GM19438 (cell line): ENCODE results near the gene MRC1.
"Not testable (repeated sequence)": the region's sequence is repeated elsewhere in the genome, so short reads cannot be mapped to it uniquely, and the experiment has no call there.

Experiments
- ATAC-seq: cut with Tn5 transposase; IDR thresholded peaks from one replicate; pipeline ENCODE4 v1.9.1; 2021; ENCODE audit warnings: low read depth; ENCODE audit not compliant: unreplicated experiment

Gene MRC1

DNA sequence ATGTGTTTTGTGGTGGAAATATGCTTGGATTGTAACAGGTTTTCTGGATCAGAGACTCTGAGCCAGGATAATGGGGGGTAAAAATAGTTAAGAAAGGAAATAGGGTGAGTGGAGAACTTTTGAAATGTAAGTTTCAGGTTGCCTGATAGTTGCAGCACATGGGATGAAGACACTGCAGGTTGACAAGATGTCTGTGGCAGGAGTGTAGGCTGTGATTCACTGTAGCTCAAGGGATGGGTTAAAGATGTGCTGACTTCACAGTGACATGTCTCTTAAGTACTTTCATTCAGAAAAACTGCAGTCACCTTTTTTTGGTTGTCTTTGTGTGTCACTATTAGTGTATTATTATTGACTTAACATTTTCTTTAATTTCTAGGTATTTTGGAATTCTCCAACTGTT is 79.0 kb downstream of the MRC1 start:
- no peak for ATAC-seq

DNA sequence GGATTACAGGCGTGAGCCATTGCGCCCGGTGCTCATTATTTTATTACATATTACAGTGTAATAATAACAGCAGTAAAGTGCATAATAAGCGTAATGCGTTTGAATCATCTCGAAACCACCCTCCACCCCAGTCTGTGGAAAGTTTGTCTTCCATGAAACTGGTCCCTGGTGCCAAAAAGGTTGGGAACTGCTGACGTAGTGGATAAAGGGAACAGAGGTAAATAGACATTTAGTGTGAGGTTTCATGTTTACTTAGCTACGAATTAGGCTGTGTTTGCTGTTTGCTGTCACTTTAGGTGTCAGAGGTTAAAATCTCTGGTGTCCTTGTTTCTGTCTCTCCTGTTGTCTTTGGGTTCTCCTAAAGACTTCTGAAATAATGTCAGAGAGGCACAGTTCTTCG is 82.3 kb downstream of the MRC1 start:
- no peak for ATAC-seq

DNA sequence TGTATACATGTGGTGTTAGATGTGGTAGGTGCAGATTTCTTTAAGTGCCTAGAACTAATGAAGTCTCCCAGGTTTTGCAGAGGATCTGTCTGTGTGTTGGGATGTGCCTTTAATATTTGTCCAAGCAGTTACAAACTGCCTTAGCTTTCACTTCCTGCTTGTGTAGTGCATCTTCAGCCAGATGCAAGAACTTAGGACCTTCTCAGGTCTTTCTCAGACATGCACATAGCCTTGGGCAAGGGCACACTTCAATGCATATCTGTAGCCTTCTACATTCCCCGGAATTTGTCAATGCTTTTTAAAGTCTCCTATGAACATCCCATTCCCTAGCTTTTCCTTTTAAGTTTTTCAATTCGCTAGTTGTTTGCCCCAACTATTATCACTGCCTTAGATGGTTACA is 95.4 kb downstream of the MRC1 start:
- no peak for ATAC-seq

DNA sequence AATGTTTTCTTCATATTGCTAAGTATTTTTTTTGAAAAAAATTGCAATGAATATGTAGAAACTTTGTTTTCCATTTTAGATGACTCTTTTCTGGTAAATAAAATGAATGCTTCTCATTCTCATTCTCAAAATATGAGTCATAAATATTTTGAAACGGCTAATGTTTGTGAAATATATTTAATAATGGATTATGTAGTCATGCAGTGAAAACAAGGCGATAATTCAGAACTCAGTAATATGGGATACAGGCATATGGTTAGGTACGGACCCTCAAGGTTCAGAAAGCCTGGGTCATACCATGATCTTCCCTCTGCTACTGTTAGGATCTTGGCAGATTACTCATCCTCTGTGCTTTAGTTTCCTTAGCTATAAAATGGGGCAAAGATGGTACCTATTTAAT is 96.3 kb downstream of the MRC1 start:
- ATAC-seq: no peak

DNA sequence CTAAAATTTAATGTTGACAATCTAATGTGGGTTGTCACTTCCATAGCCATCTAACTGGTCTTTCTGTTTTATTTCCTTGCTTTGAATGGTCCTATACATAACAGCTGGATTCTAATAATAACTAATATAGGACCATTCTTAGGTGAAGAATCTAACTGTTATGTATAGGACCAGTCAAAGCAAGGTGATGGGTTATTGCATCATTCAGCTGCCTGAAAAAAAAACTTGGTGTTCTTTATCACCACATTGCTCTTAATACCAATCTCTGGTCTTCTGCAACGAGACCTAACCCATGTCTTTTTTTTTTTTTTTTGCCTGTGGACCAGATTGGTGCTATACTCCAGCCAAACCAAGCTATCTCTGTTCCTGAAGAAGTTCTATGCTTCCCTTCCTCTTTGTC is 96.9 kb downstream of the MRC1 start:
- no peak for ATAC-seq

DNA sequence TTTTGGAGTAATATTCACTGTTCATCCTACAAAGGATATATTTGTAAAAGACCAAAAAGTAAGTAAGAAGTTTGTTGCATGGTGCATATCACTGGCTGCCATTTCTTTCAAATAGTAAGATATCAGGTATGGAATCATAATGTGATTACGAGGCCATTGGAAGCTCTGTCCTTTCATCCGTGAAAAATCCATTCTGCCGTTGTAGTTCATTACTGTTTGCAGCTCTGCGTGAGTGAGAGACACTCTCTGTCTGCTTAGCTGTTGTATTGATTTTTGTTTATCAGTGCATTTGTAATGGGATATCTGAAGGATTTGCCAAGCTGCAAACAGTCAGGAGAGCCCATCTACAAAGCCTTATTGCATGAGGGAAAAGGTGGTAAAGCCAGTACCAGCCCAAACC is 98.5 kb downstream of the MRC1 start:
- no peak for ATAC-seq

DNA sequence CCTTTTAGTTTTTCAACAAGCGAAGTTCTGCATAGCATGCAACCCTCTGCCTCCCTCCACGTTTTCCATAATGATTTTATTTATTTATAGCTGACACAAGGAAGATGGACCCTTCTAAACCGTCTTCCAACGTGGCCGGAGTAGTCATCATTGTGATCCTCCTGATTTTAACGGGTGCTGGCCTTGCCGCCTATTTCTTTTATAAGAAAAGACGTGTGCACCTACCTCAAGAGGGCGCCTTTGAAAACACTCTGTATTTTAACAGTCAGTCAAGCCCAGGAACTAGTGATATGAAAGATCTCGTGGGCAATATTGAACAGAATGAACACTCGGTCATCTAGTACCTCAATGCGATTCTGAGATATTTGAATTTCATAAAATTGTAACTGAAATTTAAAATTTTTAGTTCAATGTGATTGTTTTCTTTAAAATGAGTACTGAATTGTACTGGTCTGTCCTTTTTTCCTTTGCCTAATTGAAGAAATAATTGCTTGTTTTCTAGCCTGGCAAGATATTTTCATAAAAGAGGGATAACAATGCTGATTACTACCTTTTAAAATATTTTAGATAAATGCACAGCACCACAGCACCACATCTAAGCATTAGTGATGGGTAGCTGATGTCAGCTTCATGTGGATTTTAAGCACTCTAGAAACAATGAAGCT is 101.1 kb downstream of the MRC1 start:
- no peak for ATAC-seq

DNA sequence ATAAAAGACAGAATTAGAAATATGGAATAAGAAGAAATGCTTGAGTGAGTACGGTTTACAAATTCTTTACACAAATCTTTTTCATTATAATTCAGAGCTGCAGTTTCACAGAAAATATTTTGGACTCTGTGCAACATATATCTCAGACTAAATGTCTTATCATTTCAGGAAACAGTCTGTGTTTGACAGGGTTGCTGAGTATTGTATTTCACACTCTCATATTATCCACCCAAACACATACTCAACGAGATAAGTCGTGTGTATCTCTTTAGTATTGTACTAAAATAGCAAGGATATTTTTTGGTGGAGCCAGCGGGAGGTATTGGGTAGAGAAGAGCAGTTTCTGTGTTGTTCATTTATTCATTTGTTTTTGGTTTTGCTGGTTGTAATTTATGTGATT is 103.6 kb downstream of the MRC1 start:
- ATAC-seq: no peak

DNA sequence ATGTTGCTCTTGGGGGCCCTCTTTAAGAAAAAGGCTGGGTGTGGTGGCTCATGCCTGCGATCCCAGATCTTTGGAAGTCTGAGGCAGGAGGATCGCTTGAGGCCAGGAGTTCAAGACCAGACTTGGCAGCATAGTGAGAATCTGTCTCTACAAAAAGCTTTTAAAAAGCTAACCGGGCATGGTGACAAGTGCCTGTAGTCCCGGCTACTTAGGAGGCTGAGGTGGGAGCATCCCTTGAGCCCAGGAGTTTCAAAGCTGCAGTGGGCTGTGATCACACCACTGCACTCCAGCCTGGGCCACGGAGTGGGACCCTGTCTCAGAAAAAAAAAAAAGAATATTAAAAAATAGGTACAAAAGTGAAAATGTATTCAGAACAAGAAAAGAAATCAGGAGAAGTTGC is 104.5 kb downstream of the MRC1 start:
- ATAC-seq: no peak

DNA sequence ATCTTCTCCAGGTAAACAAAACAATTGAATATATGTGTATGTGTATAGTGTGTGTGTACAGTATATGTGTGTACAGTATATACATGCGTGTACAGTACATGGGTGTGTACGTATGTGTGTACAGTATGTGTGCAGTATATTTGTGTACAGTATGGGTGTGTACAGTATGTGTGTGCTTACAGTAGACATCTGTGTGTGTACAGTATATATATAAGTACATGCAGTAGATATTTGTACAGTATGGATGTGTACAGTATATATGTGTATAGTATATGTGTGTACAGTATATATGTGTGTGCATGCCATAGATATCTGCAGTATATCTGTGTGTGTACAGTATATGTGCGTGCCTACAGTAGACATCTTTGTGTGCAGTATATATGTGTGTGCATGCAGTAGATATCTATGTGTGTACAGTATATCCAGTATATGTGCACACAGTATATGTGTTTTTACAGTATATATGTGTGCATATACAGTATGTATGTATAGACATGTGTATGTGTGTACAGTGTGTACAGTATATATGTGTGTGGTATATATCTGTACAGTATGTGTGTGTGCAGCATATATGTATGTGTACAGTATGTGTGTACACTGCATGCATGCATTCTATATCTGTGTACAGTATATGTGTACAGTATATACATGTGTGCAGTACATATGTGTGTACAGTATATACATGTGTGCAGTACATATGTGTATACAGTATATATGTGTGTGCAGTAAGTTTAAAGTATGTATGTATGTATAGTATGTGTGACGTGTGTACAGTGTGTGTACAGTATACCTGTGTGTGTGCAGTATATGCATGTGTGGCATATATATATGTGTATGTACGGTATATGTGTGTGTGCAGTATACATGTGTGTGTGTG is 105.3 kb downstream of the MRC1 start:
- no peak for ATAC-seq

DNA sequence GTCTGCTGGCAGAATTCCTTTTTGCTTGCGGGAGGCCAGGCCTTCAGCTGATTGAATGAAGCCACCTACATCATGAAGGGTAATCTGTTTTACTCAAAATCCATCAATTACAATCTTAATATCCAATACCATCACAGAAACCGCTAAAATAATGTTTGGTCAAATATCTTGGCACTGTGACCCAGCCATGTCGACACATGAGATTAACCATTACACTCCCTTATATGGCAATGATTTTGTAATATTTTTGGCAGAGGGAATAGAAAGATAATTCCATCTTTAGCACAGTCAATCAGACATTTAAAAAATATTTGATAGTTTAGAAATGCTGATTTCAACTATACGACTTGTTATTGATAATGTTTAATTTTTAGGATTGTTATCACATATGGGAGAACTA is 106.0 kb downstream of the MRC1 start:
- no peak for ATAC-seq

DNA sequence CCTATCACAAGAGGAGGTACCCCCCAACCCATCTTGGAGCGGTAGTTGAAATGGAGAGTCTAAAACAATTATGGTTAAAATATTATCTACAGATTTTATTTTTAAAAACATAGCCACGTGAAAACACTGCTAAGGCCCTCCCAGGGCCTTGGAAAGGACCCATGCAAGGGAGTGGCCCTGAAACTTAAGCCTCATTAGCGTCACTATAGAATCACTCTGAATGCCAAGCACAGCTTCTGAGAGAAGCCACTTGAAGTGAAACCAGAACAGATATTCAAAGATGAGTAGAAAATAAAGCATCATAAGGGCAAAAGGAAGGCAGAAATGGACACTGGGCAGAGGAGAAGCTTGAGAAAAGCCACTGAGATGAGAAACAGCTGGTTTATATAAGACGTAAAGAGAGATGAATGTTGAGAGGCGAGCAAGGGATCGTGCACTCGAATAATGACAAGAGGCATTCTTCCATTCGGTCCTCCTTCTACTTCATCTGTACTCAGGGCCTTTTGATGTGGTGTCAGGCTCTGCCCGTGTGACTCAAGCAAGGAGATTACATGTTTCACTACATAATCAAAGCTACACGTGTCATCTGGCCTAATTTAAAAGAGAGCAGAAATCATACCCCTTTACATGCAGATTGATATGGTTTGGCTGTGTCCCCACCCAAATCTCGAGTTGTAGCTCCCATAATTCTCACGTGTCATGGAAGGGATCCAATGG is 109.2 kb downstream of the MRC1 start:
- no peak for ATAC-seq

DNA sequence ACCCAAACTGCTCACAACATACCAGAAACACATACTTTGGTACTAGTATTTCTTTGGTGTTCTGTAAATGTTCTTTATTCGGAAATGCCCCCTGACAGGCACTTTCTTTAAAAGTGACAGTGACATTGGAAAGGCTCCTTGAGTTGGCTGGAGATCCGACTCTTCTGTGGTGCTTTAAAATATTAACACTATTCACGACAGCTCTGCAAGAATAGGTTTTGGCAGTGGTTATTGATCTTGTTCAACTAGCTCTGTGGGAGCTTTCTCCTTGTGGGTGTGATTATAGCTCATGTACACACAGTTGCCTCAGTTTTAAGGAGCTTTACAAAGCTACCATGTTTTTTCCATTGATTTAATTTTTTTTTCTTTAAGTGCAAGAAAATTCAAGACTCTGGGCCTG is 112.2 kb downstream of the MRC1 start:
- ATAC-seq: no peak

DNA sequence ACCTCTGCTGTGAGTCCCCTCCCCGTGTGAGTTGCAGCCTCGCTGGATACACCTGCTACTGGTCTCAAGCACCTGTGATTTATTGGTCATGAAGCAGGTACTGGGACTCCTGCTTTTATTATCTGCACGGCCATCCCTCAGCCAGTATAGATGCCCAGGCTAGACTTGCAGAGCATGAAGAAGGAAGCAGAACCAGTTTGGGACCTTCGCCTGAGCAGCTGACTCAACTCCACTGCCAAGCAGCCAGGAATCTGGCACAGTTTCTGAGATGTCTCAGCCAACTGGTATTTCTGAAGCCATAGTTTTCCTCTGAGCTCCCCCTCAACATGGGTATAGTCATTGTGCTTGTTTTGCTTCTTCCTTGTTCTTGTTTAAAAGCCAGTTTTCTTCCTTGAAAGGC is 114.6 kb downstream of the MRC1 start:
- no peak for ATAC-seq

DNA sequence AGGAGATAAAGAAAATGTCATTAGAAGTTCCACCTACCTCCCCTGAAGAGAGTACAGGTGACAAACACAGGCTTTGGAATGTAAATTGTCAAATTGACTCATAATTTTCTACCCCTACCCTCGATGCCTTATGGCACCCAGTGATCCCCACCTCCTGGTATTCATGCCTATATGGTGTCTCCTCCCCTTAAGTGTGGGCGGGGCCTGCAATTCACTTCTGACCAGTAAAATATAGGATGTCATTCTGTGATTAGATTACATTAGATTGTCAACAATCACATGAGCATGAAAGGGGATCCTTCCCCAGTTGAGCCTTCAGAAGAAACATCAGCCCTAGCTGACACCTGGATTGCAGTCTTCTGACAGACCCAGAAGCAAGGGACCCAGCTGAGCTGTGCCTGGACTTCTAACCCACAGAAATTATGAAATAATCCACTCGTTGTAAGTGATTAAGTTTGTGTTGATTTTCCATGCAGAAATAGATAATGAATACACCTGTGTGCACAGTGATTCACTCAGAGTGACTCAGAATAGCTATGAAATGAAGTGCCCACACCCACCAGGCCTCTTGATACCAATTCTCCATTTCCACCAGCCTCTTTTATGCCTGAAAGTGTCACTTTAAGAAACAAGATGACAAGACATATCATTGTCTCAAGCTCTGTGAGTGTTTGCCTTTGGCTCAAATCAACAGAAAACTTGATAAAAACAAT is 134.0 kb downstream of the MRC1 start:
- ATAC-seq: no peak

DNA sequence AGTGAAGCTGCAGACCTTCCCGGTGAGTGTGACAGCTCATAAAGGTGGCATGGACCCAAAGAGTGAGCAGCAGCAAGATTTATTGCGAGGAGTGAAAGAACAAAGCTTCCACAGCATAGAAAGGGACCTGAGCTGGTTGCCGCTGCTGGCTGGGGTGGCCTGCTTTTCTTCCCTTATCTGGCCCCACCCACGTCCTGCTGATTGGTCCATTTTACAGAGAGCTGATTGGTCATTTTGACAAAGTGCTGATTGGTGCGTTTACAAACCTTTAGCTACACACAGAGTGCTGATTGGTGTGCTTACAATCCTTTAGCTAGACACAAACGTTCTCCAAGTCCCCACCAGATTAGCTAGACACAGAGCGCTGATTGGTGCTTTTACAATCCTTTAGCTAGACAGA is 141.1 kb downstream of the MRC1 start:
- ATAC-seq: not testable (repeated sequence)

DNA sequence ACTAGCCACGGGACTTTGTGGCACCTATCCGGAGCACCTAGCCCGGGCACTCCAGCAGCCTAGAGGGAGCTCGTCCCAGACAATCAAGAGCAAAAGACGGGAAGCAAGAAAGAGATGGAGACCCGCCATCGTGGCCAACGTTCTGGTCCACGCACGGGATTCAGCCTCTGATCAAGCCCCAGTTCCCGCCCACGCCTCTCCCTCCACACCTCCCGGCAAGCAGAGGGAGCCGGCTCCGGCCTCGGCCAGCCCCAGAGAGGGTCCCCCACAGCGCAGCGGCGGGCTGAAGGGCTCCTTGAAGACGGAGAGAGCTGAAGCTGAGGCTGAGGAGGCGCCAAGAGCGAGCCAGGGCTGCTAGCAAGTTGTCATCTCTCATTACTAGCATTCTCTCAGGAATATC is 141.6 kb downstream of the MRC1 start:
- no peak for ATAC-seq

DNA sequence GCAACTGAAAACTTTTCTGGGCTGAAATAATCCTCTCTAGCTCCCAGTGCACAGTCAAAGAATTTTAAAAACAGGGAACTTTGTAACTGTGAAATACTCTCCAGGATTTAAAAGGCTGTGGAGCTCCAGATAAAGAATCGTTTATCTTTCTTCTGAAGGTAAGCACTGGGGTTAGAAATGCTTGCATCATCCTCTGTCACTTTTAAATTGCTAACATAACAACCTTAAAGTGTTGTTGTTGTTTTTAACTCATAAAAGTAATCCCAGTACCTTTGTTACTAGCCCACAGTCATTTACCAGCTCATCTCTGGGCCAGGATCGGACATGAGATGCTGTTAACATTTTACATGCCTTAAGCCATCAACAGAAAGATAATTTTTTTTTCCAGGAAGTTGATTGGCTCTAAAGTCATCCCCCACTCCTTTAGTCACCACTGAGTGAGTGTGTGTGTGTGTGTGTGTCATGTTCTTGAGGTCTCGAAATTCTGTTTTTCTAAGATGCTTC is 142.8 kb downstream of the MRC1 start, which contains the start of gene SLC39A12:
Gene SLC39A12 (plus strand): TSS at position 51 of the 504 bp plus-strand sequence. CDS start 1,359 bp downstream, outside the sequence.
- no peak for ATAC-seq

DNA sequence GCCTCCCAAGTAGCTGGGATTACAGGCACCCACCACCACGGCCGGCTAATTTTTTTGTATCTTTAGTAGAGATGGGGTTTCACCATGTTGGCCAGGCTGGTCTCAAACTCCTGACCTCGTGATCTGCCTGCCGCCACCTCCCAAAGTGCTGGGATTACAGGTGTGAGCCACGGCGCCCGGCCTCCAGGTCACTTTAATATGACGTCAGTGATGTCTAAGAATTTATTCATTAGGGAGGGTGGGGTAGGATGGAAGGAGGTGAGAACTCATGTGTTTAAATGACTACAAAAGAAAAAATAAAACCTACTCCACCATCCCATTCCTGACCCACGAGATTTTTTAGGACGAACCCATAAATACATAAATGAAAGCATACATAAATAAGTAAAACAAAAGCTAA is 145.2 kb downstream of the MRC1 start:
- not testable (repeated sequence) for ATAC-seq

DNA sequence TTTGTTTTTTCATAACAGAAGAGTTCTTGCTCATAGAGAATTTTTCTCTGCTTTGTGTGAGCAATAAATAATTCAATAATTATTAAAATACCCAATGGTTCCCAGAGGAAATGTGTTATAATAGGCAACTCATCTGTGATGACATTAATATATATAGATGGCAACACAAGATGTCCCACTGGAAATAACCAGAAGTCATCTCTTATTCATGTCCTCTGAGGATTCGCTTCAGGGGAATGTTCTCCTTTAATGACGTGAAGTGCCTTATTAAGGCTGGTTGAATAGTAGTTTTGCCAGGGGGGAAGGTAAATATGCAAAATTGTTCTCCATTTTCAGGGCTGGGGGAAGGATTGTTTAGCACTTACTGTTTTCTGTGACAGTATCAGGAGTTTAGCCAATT is 145.7 kb downstream of the MRC1 start:
- ATAC-seq: no peak

DNA sequence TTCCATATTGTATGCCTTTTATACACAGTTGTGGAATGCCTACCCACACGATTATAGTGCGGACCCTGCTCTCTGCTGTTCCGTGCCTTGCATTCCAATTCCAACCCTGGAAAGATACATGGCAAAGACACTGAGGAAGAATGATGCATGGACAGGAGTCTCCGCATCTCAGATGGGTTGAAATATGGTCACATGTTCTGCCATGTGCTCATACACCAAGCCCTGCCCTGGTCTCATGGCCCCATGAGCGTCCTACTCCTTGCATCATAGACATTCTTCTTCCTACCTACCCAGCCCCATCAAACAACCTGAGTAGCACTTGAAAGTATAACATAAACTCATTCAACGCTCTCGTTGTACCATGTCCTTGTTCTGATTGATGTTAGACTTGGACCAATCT is 148.9 kb downstream of the MRC1 start:
- no peak for ATAC-seq
